Measurements from ENCODE around the gene WASHC3.

DNA sequence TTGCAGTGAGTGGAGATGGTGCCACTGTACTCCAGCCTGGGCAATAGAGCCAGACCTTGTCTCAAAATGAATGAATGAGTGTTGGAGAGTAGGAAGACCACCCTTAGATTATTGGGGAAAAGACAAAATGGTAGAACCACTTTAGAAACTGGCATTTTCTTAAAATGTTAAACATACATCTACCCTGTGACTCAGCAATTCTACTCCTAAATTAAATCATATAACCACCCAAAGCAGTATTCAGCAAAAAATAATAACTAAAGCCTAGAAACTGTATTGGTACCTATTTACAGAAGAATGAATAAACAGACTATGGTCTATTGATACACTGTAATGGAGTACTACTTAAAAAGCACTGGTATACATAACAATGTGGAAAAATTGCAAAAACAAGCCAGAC, 49.0 kb upstream of the WASHC3 start:
- TF ChIP-seq, protein P1, sequence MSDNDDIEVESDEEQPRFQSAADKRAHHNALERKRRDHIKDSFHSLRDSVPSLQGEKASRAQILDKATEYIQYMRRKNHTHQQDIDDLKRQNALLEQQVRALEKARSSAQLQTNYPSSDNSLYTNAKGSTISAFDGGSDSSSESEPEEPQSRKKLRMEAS (IDR thresholded peaks at IDR 0.05; ENCODE audit: low read depth, low read length) = no peak
- TF ChIP-seq USF2 (IDR thresholded peaks at IDR 0.05; ENCODE audit: borderline replicate concordance, low read depth, low read length) (no peak), SIN3A (IDR thresholded peaks at IDR 0.05; ENCODE audit: low read depth, low read length) (no peak), YY1 (IDR thresholded peaks at IDR 0.05; ENCODE audit: low read depth, low read length) (no peak), JUNB (IDR thresholded peaks at IDR 0.05) (no peak), CTCF (IDR thresholded peaks at IDR 0.05 in 2 of 3, conservative IDR thresholded peaks at IDR 0.05 in 1 of 3; ENCODE audit: control insufficient read depth in 2 of 3, extremely low read depth in 1 of 3, insufficient read depth in 1 of 3, low read depth in 3 of 3, low read length in 3 of 3) (no peak), PML (IDR thresholded peaks at IDR 0.05; ENCODE audit: low read length) (no peak), SKIL (IDR thresholded peaks at IDR 0.05; ENCODE audit: low read depth, poor library complexity, severe bottlenecking) (no peak)
- TF ChIP-seq, protein P2, sequence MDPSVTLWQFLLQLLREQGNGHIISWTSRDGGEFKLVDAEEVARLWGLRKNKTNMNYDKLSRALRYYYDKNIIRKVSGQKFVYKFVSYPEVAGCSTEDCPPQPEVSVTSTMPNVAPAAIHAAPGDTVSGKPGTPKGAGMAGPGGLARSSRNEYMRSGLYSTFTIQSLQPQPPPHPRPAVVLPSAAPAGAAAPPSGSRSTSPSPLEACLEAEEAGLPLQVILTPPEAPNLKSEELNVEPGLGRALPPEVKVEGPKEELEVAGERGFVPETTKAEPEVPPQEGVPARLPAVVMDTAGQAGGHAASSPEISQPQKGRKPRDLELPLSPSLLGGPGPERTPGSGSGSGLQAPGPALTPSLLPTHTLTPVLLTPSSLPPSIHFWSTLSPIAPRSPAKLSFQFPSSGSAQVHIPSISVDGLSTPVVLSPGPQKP (IDR thresholded peaks at IDR 0.05; ENCODE audit: low read depth, low read length) = no peak
